WTC11 (cell line): ENCODE measurements around the gene PI4KA. TPM values are rescaled to one million over a fixed set of nuclear protein-coding genes. Genes with fewer than 3 reads are reported as not detected.
"Not testable (repeated sequence)": the region's sequence is repeated elsewhere in the genome, so short reads cannot be mapped to it uniquely, and the experiment has no call there.

Source experiments
- ATAC-seq: fragments of 200-7000 bp; cut with Tn5 transposase; 2 replicates; pipeline ENCODE4 v1.10.0; 2021; ENCODE audit warnings: mild to moderate bottlenecking, moderate library complexity
- CTCF ChIA-PET: fragments of 300-600 bp; sonication (Branson Sonifier 250); formaldehyde crosslinking; loops from one replicate; lab custom pipeline; 2021; ENCODE audit warnings: antibody characterized with exemption; lab: Charles Lee
- POLR2A ChIA-PET: fragments of 350-600 bp; sonication (Branson Sonifier 250); formaldehyde crosslinking; loops from one replicate; lab custom pipeline; 2021; ENCODE audit warnings: antibody characterized with exemption; lab: Charles Lee
- DNase-seq: peaks from one replicate; pipeline ENCODE4 v3.0.0; 2021; ENCODE audit warnings: low spot score
- H3K27ac Mint-ChIP-seq: 2 replicates; pipeline ENCODE4 v1.8.0; 2021; ENCODE audit warnings: mixed read lengths
- H3K27me3 Mint-ChIP-seq: 2 replicates; pipeline ENCODE4 v1.8.0; 2021; ENCODE audit warnings: low read depth, mild to moderate bottlenecking, moderate library complexity, mixed read lengths
- H3K36me3 Mint-ChIP-seq: 2 replicates; pipeline ENCODE4 v1.8.0; 2021; ENCODE audit warnings: mixed read lengths
- H3K4me1 Mint-ChIP-seq: 2 replicates; pipeline ENCODE4 v1.8.0; 2022; ENCODE audit warnings: mixed read lengths
- H3K4me3 Mint-ChIP-seq: 2 replicates; pipeline ENCODE4 v1.8.0; 2021; ENCODE audit warnings: mild to moderate bottlenecking, moderate library complexity, mixed read lengths
- H3K9me3 Mint-ChIP-seq: 2 replicates; pipeline ENCODE4 v1.8.0; 2021; ENCODE audit warnings: mixed read lengths
- ARID4B ChIP-seq: sonication (generic); formaldehyde crosslinking; IDR thresholded peaks from 2 replicates; pipeline ENCODE4 v1.8.0; 2023; ENCODE audit warnings: missing genetic modification reagents, mild to moderate bottlenecking, borderline replicate concordance
- CBFB ChIP-seq: sonication (generic); formaldehyde crosslinking; IDR thresholded peaks from 2 replicates; pipeline ENCODE4 v1.8.1; 2022; ENCODE audit warnings: mild to moderate bottlenecking, low read depth, missing genetic modification reagents
- FOXP4 ChIP-seq: sonication (generic); formaldehyde crosslinking; IDR thresholded peaks from 2 replicates; pipeline ENCODE4 v1.8.0; 2022; ENCODE audit warnings: mild to moderate bottlenecking, missing genetic modification reagents
- GABPB1 ChIP-seq: sonication (generic); formaldehyde crosslinking; IDR thresholded peaks from 2 replicates; pipeline ENCODE4 v1.8.1; 2023; ENCODE audit warnings: mild to moderate bottlenecking, missing genetic modification reagents
- KAT7 ChIP-seq: sonication (generic); formaldehyde crosslinking; IDR thresholded peaks from 2 replicates; pipeline ENCODE4 v1.8.1; 2023; ENCODE audit warnings: missing genetic modification reagents, mild to moderate bottlenecking, borderline replicate concordance
- NR1H2 ChIP-seq: sonication (generic); formaldehyde crosslinking; IDR thresholded peaks from 2 replicates; pipeline ENCODE4 v1.9.0; 2021; ENCODE audit warnings: mild to moderate bottlenecking, moderate library complexity, missing genetic modification reagents
- TEAD1 ChIP-seq: sonication (generic); formaldehyde crosslinking; IDR thresholded peaks from 2 replicates; pipeline ENCODE4 v1.8.0; 2022; ENCODE audit warnings: mild to moderate bottlenecking, missing genetic modification reagents
- TP53 ChIP-seq: sonication (generic); formaldehyde crosslinking; IDR thresholded peaks from 2 replicates; pipeline ENCODE4 v1.8.1; 2023; ENCODE audit warnings: mild to moderate bottlenecking, missing genetic modification reagents
- ZNF121 ChIP-seq: sonication (generic); formaldehyde crosslinking; IDR thresholded peaks from 2 replicates; pipeline ENCODE4 v1.8.0; 2023; ENCODE audit warnings: missing genetic modification reagents
- ZNF232 ChIP-seq: sonication (generic); formaldehyde crosslinking; IDR thresholded peaks from 2 replicates; pipeline ENCODE4 v1.8.0; 2022; ENCODE audit warnings: mild to moderate bottlenecking, missing genetic modification reagents
- total RNA-seq: library from RNA; stranded (reverse); gene quantifications from 3 replicates; pipeline ENCODE4 v1.2.3, GENCODE V29; 2021

PI4KA gene
- total RNA-seq, 1 experiment from 2014 or later: 45.5 TPM

- Mint-ChIP-seq H3K27ac (no peak overlapping the region), H3K9me3 (no peaks in the 10 kb centered on the region), H3K4me1 (peaks cover 12% of the 10 kb centered on the region)
- CTCF ChIA-PET: no interaction called here
- DNase-seq: no peak
- TF ChIP-seq KAT7 (CRISPR knock-in tag) (no peak), FOXP4 (CRISPR knock-in tag) (no peak), CBFB (CRISPR knock-in tag) (no peak), GABPB1 (CRISPR knock-in tag) (no peak)
- TF ChIP-seq, all 79 proteins: peak for 0
- H3K36me3 Mint-ChIP-seq: no peaks in the 10 kb centered on the region
- ATAC-seq: no peak
- H3K27me3 Mint-ChIP-seq: no peaks in the 10 kb centered on the region
- POLR2A ChIA-PET: no interaction called here
- H3K4me3 Mint-ChIP-seq: no peak overlapping the region
Measured at GRCh38 chr22:20774882-20775281, 83.7 kb downstream of the PI4KA start.

DNA sequence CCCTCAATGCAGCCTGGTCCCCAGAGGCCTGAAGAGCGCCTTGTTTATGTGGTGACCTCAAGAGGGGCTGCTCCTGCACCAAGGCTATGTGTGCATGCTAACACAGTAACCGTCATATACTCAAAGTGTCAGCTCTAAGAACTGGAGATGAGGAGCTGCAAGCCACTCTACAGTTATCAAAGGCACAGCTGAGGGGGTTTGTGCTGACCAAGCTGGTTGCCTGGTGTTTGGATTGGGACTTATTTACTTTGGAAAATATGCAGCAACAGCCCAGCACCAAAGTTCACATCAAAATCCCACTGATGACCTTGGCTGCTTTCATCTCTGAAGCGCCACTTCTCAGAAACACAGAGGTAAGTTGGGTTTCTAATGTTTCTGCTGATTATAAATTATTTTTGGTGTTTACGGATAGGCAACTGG, 84.8 kb downstream of the PI4KA start, which contains the start of gene SERPIND1:
Gene SERPIND1, plus strand, starts transcription at position 321 of the 420 bp plus-strand sequence. CDS start 5,200 bp downstream, outside the sequence.
- ChIA-PET CTCF (interaction anchor here (1.3 to 2.2 kb wide), 2 partner anchors 11 to 23 kb away, joined by 5 to 14 read pairs; no protein-coding TSS in a partner anchor), POLR2A (no interaction called here)
- no peak for ATAC-seq
- peak within 1 kb of the TSS; percentile 53; the same call in 1 of the 2 replicates for H3K27ac Mint-ChIP-seq
- no peaks in the 10 kb centered on the region for H3K36me3 Mint-ChIP-seq
- TF ChIP-seq GABPB1 (CRISPR knock-in tag) (peak; percentile 70), ZNF232 (no peak)
- no peak for DNase-seq
- H3K4me3 Mint-ChIP-seq: no peak within 1 kb of the TSS
- no peaks in the 10 kb centered on the region for H3K27me3 Mint-ChIP-seq
- H3K4me1 Mint-ChIP-seq: peaks cover 2% of the 10 kb centered on the region; the same call in 1 of the 2 replicates
- no peaks in the 10 kb centered on the region for H3K9me3 Mint-ChIP-seq

DNA sequence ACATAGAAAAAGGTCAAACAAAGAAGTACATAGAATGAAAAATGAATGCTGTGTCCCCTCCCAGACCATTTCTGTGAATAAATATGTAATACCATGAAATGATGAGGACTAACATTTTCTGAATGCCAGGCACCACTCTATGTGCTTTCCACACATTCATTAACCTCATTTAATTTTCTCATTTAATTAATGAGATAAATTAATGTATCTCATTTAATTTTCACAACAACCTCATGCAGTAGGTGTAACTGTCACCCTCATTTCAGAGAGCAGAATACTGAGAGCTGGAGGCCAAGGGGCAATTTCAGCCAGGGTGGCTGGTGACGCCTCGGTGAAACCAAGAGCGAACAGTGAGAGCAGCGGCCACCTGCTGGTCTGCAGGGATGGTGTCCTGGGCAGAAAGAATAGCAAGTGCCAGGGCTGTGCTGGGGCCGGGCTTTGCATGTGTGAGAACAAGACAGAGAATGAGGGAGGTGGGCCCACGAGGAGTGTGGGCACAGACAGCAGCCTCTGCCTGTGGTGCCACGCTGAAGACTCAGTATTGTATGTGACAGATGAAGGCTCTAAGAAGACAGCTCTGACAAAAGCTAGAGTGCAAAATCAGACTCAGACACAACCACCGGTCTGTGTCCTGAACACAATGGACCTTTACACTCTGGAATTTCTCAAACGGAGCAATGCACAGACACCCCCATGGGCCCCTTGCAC, 86.5 kb downstream of the PI4KA start:
- Mint-ChIP-seq H3K36me3 (no peaks in the 10 kb centered on the region), H3K27ac (no peak overlapping the region), H3K9me3 (no peaks in the 10 kb centered on the region)
- POLR2A ChIA-PET: no interaction called here
- DNase-seq: peak; percentile 35
- ATAC-seq: peak; percentile 55; the same call in 1 of the 2 replicates
- TF ChIP-seq NR1H2 (CRISPR knock-in tag) (no peak), TEAD1 (CRISPR knock-in tag) (no peak), ZNF121 (CRISPR knock-in tag) (no peak), ARID4B (CRISPR knock-in tag) (no peak), TP53 (no peak)
- TF ChIP-seq, all 79 proteins: peak for 0
- CTCF ChIA-PET: interaction anchor here (1.4 kb wide), 1 partner anchor 13 kb away, joined by 6 read pairs; no protein-coding TSS in a partner anchor
- Mint-ChIP-seq H3K27me3 (no peaks in the 10 kb centered on the region), H3K4me1 (no peaks in the 10 kb centered on the region), H3K4me3 (no peak overlapping the region)

- CTCF ChIA-PET: interaction anchor here (1.5 kb wide), 1 partner anchor 10 kb away, joined by 4 read pairs; no protein-coding TSS in a partner anchor
- ATAC-seq, H3K9me3 Mint-ChIP-seq, H3K27me3 Mint-ChIP-seq, H3K4me3 Mint-ChIP-seq, H3K36me3 Mint-ChIP-seq, DNase-seq, H3K27ac Mint-ChIP-seq, H3K4me1 Mint-ChIP-seq, POLR2A ChIA-PET: not testable (repeated sequence)
Measured at GRCh38 chr22:20769496-20769826, 89.2 kb downstream of the PI4KA start.
